Activated CD4-positive, CD25-positive, alpha-beta regulatory T cell treated with anti-CD3 and anti-CD28 coated beads, Interleukin-2, amount 50 U/mL, for 72 hours (primary cell): ENCODE data around the gene LGALSL.
"Not testable (repeated sequence)": the region's sequence is repeated elsewhere in the genome, so short reads cannot be mapped to it uniquely, and the experiment has no call there.

Source experiments
- DNase-seq: peaks from one replicate; pipeline ENCODE4 v3.0.0; 2021

LGALSL gene

DNA sequence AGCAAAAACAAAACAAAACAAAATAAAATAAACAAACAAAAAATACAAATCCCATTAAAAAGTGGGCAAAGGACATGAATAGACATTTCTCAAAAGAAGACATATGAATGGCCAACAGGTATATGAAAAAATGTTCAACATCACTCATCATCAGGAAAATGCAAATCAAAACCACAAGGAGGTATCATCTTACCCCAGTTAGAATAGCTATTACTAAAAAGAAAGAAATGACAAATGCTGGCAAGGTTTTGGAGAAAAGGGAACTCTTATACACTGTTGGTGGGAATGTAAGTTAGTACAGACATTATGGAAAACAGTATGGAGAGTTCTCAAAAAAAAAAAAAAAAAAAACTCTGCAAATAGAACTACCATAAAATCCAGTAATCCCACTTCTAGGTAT, 8.0 kb upstream of the LGALSL start:
- not testable (repeated sequence) for DNase-seq

DNA sequence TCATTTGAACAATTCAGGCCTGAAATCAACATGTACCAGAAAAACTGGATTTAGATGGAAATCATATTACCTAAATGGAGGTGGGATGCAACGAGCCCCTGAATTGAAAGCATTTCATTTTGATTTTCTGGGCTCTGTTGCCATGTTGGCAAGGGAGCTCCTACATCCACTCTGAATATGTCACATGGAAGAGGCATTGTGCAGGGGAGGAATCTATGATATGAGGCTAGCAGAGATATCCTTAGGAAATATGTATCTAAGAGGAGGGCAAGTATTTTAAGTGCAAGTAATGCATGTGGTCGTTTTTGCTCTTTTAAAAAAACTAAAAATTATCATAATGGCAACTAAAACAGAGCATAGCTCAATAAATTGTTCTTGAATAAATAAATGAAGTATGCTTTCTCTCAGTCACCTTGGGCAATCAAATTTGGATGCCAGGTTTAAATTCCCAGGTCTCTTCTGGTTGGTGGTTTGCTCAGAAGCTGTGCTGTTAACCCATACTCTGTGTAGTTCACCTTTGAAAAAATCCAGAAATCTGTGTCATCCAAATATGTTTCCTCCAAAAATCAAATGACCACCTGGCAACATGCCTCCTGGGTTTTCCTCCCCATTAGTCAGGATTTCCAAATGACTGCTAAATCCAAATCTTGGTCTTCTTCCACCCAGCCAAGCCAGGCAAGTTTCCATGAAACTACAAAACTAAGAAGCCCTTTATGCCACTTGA, 6.5 kb upstream of the LGALSL start:
- DNase-seq, result no peak

DNA sequence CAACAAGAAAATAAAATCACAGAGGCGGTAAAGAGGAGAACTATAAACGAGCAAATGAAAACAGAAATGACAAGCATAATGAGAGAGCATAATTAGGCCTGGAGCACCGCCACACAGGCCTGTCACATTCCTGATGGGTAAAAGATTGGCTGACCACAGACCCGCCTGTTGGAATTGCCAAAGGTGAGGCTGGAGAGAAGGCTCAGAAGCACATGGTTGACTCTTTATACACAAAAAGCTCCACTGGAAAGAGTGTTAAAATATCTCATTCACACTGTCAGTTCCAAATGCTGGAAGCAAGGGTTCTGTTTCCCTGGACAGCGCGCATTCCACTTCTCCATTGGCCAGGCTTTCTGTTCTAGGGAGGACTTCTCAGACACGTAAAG, 5.9 kb upstream of the LGALSL start:
- no peak for DNase-seq

DNA sequence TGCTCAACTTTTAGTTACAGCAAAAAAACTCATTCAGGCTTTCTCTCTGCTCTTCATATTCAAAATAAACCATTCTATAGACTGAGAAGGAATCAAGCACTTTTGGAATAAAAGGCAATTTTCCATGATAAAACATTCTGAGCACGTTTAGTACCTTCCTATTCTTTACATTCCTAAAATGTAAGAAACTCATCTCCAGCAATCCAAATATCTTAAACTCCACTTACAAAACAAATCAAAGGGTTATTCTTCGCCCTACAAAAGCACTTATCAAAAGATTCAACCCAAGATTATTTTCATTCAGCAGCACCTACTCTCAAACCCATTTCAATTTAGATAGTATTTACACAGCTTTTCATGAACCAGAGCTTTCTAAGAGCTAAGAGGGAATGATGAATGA, 2.9 kb upstream of the LGALSL start:
- no peak for DNase-seq

DNA sequence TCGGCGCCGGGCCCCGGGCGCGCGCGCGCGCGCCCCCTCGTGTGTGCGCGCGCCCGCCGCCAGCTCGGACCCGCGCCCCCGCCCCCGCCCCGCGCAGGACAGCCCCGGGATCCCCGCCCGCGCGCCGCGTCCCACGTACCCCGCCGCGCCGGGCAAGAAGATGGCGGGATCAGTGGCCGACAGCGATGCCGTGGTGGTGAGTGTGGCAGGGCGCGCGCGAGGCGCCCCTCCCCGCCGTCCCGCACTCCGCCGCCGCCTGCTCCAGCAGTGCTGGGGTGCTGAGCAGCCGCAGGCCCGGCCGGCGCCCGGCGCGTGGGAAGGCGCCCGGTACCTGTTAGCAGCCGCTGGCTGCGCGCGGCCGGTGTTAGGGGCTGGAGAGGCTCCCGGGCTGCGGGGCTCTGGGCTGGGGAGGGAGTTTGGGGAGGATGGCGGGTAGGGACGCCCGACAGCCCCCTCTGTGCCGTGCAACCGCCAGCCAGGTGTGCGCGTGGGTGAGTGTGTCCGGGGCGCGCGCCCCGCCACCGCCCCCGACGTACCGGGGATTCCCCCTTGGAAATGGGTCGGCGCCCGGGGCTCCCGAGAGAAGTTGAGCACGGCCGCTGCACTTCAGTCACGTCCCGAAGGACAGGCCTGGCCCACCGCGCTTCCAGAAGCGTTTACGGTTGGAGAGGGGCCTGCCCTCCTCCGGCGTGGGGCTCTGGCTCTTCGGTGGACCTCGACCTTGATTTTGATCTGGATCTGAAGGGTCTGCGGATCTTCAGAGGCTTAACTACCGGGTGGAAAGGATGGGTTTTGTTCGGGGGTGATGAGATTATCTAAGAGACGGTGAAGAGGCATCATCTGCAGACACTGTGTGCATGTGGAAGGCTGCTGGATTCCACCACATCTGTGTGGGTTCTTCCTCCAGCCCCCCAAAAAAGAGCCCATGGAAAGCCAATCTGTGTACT, 697 bp downstream of the LGALSL start:
- DNase-seq, result peak; percentile 57

DNA sequence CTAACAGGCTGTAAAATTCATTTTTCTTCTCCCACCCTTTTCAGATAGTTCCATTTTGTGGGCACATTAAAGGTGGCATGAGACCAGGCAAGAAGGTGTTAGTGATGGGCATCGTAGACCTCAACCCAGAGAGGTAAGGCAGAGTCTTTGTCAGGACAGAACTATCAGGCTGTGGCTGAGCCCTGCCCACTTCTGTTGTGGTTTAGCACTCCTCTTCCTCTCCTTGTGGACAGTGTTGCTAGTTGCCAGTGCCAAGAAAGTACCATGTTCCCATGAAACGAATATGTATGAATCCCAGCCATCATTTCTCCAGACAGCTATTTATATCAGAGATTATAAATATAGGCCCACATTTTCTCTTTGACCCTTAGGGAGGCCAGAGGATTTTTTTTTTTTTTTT, 1.6 kb downstream of the LGALSL start:
- no peak for DNase-seq

DNA sequence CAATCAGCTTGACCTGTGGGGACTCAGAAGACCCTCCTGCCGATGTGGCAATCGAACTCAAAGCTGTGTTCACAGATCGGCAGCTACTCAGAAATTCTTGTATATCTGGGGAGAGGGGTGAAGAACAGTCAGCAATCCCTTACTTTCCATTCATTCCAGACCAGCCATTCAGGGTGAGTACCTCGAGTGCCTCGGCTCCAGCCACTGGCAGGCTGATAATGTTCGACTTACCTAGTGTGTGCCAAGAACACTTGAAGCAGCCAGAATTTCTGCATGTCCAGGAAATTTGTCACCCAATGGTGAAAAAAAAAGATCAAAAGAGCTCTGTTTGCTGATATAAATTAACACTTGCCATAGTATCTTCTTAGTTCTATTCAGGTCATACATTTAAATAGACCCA, 2.3 kb downstream of the LGALSL start:
- no peak for DNase-seq

DNA sequence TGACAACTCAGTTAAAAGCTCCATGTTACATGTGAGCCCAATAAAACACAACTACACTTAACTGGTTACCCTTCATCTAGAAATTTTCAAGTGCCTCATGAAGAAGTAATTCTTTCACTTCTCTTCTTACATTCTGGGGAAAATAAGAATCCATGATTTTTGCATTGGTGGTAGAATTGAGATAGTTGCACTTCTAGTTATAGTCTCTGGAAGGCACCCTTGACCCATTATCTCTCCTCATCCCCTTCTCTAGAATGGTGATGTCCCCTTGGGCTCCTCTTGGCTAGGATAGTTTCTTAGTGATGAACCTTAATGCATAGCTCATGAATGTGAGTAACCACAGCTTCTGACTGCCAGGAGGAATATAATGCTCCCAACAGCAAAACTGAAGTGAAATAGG, 3.6 kb downstream of the LGALSL start:
- DNase-seq, result no peak

DNA sequence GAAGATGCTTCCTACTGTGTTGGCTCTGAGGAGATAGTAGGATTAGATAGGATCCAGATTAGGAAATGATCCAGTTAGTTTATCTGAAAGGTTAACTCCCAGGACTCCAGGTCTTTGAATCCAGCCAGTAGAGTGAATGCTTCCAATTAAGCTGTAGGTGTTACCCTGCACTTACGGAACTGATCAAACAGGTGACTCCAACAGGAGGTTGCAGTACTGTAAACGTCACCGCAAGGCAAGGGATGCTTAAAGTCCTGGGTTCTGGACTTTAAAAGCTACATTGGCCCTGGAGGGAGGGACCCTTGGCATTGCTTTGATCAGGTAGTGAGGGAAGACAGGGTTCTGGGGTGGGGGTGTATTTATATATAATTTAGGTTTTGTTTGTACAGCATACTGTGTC, 5.6 kb downstream of the LGALSL start:
- no peak for DNase-seq

DNA sequence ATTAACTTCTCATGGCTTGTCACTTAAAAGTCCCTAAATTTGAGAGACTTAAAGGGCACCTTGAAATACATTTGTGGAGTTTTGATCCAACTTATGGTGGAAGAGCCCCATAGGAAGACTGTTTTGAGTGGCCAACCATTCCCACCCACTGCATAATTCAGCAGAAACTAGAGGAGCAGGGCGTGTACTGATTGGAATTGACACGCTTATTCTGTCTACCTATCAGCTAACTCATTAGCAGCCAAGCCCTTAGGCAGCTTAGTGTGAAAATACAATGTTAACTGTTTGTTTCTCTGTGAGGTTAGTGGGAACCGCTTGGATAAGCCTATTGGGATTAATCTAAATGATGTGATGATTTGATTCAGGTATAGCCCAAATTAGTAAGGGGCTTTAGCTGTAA, 6.4 kb downstream of the LGALSL start:
- DNase-seq, result no peak

DNA sequence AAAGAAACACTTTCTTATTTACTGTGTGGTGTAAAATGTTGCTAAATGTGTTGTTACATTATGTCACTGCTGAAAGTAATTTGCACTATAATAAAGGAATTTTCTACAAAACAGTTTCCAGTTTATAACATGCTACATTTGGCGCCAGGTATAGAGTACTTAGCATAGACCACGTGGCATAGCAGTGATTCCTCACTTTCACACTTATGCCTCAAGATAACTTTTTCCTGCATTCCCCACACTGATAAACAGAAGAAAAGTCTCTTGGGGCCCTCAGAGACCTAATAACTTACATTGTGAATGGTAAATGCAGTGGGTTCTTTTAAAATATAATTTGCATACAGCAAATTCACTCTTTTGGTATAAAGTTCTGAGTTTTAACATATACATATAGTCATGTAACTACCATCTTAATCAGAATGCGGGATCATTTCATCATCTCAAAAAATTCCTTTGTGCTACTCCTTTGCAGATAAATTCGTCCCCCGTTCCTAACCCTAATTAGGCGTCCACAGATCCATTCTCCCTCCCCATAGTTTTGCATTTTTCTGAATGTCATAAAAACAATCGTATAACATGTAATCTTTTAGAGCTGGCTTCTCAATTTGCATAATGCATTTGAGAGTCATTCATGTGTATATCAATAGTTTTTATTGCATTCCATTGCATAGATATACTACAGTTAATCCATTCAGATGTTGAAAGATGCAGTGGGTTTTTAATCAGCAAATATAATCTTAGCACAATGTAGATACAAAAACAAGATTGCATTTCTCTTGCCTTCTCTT, 7.5 kb downstream of the LGALSL start:
- DNase-seq, result no peak

DNA sequence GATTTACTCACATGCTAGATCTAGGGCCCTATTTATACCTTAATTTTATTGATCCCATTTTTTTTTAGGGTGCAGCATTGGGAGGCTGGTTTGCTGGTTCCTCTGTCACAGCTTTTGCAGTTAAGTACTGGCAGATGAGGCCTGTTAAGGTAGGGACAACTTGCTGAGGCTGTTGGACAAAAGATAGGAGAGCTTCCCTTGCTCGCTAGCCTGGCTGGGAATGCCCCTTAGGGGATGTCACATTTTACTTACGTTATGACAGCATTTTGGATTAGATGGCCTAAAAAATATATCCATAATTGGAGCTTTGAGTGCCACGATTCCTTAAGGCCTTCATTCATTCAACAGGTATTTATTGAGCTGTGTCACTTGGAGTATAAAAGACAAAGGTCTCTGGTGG, 8.2 kb downstream of the LGALSL start:
- no peak for DNase-seq

DNA sequence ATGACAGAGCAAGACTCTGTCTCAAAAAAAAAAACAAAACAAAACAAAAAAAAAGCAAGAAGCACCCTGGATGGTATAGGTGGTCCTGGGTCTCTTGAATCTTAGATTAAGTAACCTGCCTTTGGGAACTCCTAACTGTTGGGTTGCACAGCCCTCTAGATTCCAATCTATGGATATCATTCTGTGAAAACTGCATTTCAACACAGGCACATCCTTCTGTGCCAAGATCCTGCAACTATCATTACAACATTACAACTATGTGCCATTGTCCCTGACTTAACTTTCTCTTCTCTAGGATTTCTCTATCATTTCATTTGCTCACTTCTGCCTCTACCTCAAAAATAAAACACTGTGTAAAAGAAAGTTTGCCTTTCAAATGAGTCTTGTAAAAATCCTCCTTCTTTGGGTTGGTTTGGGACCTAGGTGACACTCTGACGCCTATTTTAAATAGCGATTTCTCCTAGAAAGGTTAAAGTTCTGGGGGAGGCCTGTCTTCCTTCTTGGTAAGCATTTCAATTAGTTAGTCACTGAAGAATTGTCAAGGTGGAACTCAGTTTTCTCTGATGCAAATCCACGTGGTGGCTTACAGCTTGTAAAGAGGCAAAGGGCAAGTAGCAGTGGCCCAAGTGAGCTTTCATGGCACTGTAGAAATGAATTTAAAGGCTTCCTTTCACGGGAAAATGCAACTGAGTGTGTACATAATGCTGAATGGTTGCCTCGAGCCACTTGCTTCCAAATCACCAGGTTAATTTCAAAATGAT, 9.2 kb downstream of the LGALSL start:
- DNase-seq, result no peak

DNA sequence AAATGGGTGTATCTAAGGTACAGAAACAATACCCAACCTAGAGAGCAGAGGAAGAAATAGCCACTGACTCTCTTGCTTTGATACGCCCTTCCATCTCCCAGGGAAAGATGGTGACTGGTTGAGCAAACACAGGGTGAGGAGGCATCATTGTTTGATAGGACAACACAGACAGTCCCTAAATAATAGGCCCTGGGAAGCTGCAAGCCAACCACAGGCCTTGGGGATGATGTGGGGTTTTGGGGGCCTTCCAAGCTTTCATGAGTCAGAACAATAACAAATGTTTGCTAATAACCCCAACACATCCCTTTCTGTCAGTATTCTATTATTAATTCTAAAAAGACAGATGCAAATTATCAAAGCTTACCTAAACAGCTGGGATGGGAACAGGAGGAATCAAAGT, 9.8 kb downstream of the LGALSL start:
- DNase-seq, result no peak

DNA sequence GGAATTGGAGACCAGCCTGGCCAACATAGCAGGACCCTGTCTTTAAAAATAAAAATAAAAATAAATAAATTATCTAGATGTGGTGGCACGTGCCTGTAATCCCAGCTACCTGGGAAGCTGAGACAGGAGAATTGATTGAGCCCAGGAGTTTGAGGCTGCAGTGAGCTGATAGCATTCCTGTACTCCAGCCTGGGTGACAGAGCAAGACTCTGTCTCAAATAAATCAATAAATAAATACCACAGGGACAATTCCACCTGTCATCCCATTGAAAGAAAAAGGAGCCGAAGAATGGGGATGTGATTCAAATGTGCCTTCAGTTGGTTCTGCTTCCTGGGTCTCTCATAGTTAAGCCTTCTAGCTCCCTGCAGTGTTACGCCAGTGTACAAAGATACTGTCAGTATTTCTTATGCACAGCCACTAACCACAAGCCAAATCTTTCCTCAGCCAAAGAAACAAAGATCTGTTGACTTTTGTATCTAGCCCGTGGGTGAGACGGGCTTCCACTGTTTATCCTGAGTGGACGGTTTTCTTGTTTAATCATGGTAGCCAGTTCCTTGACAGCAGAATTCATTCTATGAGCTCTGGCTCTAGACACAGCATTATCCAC, 12.6 kb downstream of the LGALSL start:
- DNase-seq, result no peak

DNA sequence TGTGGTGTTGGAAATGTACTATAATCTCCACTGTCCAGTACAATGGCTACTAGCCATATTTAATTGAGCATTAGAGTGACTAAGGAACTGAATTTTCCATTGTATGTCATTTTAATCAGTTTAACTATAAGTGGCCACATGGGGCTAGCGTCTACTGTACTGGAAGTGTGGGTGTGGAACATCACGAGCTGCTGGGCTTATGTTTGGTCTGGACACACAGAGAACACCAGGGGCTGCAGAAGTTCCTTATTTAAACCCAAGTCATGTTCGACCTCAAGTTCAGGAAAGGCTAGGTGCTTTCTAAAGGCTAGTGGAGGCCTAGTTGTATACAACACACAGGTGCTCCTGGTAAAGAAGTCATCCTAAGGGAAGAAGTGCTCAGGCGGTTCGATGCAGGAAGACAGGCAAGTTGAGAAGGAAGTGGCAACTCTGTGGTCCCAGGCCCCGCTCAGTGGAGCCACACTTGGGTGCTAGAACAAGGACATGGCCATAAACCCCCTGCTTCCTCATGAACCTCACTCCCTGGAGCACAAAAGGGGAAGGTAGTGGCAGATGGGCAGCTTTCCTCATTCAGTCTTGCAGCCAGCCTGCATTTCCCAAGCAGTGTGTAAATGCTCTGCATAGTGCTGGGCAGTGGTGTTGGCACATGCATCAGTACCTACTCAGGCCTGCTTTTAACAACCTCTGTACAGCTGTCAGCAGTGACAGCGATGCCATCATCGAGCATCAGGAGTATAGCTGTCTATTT, 13.3 kb downstream of the LGALSL start:
- no peak for DNase-seq

DNA sequence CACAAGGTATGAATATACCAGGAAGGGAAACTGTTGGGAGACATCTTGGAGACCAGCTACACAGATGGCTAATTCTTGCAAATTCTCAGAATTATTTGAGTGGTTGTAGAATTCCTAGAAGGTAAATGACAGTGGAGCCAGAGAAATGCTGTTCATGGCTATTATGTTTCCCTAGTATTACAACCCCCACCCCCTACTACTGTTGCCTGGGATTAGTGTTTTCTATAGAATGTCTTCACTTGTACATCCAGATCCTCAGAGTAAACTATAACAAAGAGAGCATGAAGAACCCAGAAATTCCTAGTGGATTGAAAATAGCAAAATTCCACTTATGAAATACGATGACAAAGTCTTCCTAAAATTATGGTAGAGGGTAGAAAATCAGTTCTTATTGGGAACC, 15.3 kb downstream of the LGALSL start:
- no peak for DNase-seq

DNA sequence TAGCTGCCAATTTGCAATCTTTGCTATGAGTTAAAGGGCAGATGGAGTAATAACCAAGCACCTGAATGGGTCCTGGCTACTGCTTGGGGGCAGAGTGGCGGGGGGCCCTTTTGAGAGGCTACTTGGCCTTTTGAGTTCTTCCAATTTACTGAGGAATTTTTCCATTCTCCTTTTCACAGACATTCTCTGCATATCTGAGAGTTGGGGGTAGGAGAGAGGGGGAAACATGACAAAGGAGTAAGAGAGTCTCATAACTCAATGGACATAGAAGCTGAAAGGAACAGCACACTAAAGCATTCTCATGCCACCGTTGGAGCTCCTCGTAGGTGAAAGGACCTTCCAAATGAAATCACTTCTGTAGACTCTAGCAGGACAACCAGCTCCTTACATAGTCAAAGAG, 16.1 kb downstream of the LGALSL start:
- no peak for DNase-seq

DNA sequence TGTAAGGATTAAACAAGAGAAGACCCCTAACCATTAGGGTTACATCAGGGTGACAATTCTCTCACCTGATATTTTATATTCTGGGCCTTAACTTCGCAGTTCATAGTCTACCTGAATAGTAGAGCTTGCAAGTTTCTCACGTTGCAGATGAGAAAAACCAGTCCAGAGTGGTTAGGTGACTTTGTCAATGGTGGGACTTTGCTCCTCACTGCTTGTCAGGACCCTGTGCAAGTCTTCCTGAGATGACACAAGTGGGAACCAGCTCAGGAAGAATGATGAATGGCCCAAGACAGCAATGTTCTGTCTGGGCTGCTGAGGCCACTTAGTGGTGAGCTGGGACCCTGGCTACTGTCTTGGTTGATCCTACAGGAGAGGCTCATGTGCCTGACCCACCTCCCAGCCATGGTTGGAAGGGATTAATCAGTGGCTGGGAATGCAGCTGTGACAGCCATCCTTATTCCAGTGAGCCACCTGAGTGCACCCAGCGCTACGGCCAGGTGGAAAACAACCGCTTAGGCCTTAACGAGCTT, 16.9 kb downstream of the LGALSL start:
- DNase-seq, result no peak

DNA sequence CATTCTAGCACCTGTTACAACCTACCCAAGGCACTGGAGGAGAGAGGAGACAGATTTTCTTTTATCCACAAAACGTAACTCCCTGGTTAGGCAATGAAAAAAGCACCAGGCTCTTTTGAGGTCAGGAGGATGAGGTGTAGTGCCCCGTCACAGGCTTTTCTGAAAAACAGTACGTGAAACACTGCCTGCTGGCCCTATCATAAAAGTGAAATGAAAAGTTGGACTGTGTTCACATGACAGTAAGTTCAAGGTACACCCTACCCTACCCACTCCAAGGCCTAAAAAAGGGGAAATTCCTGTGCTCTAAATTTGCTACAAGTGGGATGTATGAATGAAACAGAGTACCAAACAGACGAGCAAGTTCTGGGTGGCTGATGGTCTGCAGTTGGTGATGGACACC, 17.6 kb downstream of the LGALSL start:
- DNase-seq, result no peak

DNA sequence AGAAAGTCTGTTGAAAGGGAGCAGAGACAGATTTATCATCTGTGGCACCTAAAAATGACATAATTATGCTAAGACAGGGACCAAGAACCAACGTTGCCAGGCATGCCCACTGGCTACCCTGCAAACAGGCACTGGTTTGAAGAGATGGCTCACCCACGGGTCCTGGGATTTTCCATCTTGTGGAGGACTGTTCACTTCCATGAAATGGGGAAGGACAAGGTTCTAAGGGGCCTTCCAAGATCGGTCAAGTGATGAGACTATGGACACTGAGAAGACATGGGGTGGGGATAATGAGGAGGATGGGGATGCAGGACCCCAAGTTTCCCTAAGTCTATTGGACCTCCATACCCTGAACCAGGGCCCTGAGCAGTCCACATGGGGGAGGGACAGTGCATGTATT, 18.9 kb downstream of the LGALSL start:
- DNase-seq, result no peak
